HCT116 (cell line): ENCODE results near the gene NAV3.

Experiments
- EZH2phosphoT487 ChIP-seq: fragments of 200-600 bp; IDR thresholded peaks from 2 replicates; pipeline ENCODE4 v1.6.1; 2018; ENCODE audit warnings: antibody characterized with exemption, borderline replicate concordance
- POLR2A ChIP-seq: IDR thresholded peaks from 2 replicates; pipeline ENCODE4 v1.7.0; 2011; ENCODE audit warnings: borderline replicate concordance; ENCODE audit not compliant: insufficient read depth, insufficient read length; ENCODE audit errors: extremely low read depth
- POLR2AphosphoS5 ChIP-seq: IDR thresholded peaks from 2 replicates; pipeline ENCODE4 v1.6.1; 2011; ENCODE audit warnings: mild to moderate bottlenecking, low read depth, low read length, moderate library complexity
- RAD21 ChIP-seq: IDR thresholded peaks from 2 replicates; pipeline ENCODE4 v1.6.1; 2012; ENCODE audit warnings: low read depth, mild to moderate bottlenecking
- YY1 ChIP-seq: IDR thresholded peaks from 2 replicates; pipeline ENCODE4 v1.6.1; 2011; ENCODE audit warnings: low read length, low read depth, moderate library complexity, mild to moderate bottlenecking; ENCODE audit not compliant: insufficient replicate concordance; ENCODE audit errors: extremely low read depth
- ZBTB33 ChIP-seq: IDR thresholded peaks from 2 replicates; pipeline ENCODE4 v1.6.1; 2011; ENCODE audit warnings: mild to moderate bottlenecking, low read length, moderate library complexity; ENCODE audit not compliant: insufficient replicate concordance; ENCODE audit errors: extremely low read depth
- ZNF274 ChIP-seq: fragments of 200-500 bp; sonication (Bioruptor generic); IDR thresholded peaks from 2 replicates; pipeline ENCODE4 v1.6.1; 2014; ENCODE audit warnings: mild to moderate bottlenecking, low read depth, low read length, inconsistent platforms
- TF ChIP-seq, protein P1 (sequence below), 3 experiments: fragments of 200-600 bp in 1 of 3; sonication (generic) in 1 of 3; IDR thresholded peaks in 2 of 3; conservative IDR thresholded peaks in 1 of 3; 2 replicates each; pipeline ENCODE4 v1.5.1; 2012 to 2017; ENCODE audit warnings: low read depth in 2 of 3, low read length in 2 of 3, antibody characterized with exemption in 1 of 3, borderline replicate concordance in 1 of 3, control low read depth in 1 of 3, mild to moderate bottlenecking in 1 of 3, mixed read lengths in 1 of 3, mixed run types in 1 of 3, moderate library complexity in 1 of 3; ENCODE audit not compliant: insufficient read depth in 1 of 3
- TF ChIP-seq, protein P2 (sequence below): IDR thresholded peaks from 2 replicates; pipeline ENCODE4 v1.6.1; 2012; ENCODE audit warnings: low read depth

GRCh38 chr12:78199926-78200325 lies 369.2 kb downstream of the NAV3 start:
- TF ChIP-seq, protein P1, sequence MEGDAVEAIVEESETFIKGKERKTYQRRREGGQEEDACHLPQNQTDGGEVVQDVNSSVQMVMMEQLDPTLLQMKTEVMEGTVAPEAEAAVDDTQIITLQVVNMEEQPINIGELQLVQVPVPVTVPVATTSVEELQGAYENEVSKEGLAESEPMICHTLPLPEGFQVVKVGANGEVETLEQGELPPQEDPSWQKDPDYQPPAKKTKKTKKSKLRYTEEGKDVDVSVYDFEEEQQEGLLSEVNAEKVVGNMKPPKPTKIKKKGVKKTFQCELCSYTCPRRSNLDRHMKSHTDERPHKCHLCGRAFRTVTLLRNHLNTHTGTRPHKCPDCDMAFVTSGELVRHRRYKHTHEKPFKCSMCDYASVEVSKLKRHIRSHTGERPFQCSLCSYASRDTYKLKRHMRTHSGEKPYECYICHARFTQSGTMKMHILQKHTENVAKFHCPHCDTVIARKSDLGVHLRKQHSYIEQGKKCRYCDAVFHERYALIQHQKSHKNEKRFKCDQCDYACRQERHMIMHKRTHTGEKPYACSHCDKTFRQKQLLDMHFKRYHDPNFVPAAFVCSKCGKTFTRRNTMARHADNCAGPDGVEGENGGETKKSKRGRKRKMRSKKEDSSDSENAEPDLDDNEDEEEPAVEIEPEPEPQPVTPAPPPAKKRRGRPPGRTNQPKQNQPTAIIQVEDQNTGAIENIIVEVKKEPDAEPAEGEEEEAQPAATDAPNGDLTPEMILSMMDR (IDR thresholded peaks at IDR 0.05 in 2 of 3, conservative IDR thresholded peaks at IDR 0.05 in 1 of 3; ENCODE audit: borderline replicate concordance in 1 of 3, insufficient read depth in 1 of 3, low read depth in 2 of 3, low read length in 2 of 3), result no peak
- TF ChIP-seq POLR2AphosphoS5, result no peak
- TF ChIP-seq, protein P2, sequence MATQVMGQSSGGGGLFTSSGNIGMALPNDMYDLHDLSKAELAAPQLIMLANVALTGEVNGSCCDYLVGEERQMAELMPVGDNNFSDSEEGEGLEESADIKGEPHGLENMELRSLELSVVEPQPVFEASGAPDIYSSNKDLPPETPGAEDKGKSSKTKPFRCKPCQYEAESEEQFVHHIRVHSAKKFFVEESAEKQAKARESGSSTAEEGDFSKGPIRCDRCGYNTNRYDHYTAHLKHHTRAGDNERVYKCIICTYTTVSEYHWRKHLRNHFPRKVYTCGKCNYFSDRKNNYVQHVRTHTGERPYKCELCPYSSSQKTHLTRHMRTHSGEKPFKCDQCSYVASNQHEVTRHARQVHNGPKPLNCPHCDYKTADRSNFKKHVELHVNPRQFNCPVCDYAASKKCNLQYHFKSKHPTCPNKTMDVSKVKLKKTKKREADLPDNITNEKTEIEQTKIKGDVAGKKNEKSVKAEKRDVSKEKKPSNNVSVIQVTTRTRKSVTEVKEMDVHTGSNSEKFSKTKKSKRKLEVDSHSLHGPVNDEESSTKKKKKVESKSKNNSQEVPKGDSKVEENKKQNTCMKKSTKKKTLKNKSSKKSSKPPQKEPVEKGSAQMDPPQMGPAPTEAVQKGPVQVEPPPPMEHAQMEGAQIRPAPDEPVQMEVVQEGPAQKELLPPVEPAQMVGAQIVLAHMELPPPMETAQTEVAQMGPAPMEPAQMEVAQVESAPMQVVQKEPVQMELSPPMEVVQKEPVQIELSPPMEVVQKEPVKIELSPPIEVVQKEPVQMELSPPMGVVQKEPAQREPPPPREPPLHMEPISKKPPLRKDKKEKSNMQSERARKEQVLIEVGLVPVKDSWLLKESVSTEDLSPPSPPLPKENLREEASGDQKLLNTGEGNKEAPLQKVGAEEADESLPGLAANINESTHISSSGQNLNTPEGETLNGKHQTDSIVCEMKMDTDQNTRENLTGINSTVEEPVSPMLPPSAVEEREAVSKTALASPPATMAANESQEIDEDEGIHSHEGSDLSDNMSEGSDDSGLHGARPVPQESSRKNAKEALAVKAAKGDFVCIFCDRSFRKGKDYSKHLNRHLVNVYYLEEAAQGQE, result no peak
- TF ChIP-seq POLR2A, result no peak
- TF ChIP-seq ZBTB33, result no peak
- no peak for TF ChIP-seq ZNF274
- no peak for TF ChIP-seq RAD21
- no peak for TF ChIP-seq YY1
- TF ChIP-seq EZH2phosphoT487, result no peak
